H9 (cell line): ENCODE results near the gene DNAJC15. TPM values are rescaled to one million over a fixed set of nuclear protein-coding genes. Genes with fewer than 3 reads are reported as not detected.

Source experiments
- DNase-seq: peaks from one replicate; pipeline ENCODE4 v3.0.0-alpha.2; 2017
- H2AFZ ChIP-seq: one replicate; pipeline ENCODE4 v1.6.1; 2013; ENCODE audit warnings: mild to moderate bottlenecking, low read length, control low read depth, moderate library complexity
- H2AK5ac ChIP-seq: 2 replicates; pipeline ENCODE4 v1.6.1; 2013; ENCODE audit warnings: low read length, control low read depth, mixed read lengths; ENCODE audit not compliant: insufficient read length
- H2BK120ac ChIP-seq: one replicate; pipeline ENCODE4 v1.6.1; 2013; ENCODE audit warnings: low read depth, mild to moderate bottlenecking, low read length, control low read depth, inconsistent platforms; ENCODE audit not compliant: poor library complexity, severe bottlenecking
- H2BK12ac ChIP-seq: 2 replicates; pipeline ENCODE4 v1.6.1; 2013; ENCODE audit warnings: low read length, control low read depth, mixed read lengths, low read depth; ENCODE audit not compliant: insufficient read length
- H2BK15ac ChIP-seq: 2 replicates; pipeline ENCODE4 v1.6.1; 2013; ENCODE audit warnings: low read depth, low read length, control low read depth
- H2BK20ac ChIP-seq: one replicate; pipeline ENCODE4 v1.6.1; 2013; ENCODE audit warnings: low read depth, mild to moderate bottlenecking, low read length, control low read depth, inconsistent platforms; ENCODE audit not compliant: poor library complexity, severe bottlenecking
- H2BK5ac ChIP-seq: 2 replicates; pipeline ENCODE4 v1.6.1; 2013; ENCODE audit warnings: low read length, control low read depth, mixed read lengths; ENCODE audit not compliant: insufficient read length
- H3K14ac ChIP-seq: 2 replicates; pipeline ENCODE4 v1.6.1; 2013; ENCODE audit warnings: low read length, control low read depth; ENCODE audit not compliant: insufficient read depth
- H3K18ac ChIP-seq: 2 replicates; pipeline ENCODE4 v1.6.1; 2013; ENCODE audit warnings: low read depth, mild to moderate bottlenecking, mixed read lengths, low read length, control low read depth; ENCODE audit not compliant: insufficient read length
- H3K23ac ChIP-seq: 2 replicates; pipeline ENCODE4 v1.6.1; 2013; ENCODE audit warnings: low read length, control low read depth, mixed read lengths, low read depth; ENCODE audit not compliant: insufficient read length
- H3K23me2 ChIP-seq: 2 replicates; pipeline ENCODE4 v1.6.1; 2013; ENCODE audit warnings: low read depth, mild to moderate bottlenecking, mixed read lengths, low read length, control low read depth; ENCODE audit not compliant: insufficient read length, poor library complexity, severe bottlenecking
- H3K27ac ChIP-seq: 2 replicates; pipeline ENCODE4 v1.5.1; 2013; ENCODE audit warnings: low read length, control low read depth, mixed read lengths, low read depth; ENCODE audit not compliant: insufficient read length
- H3K27me3 ChIP-seq: 2 replicates; pipeline ENCODE4 v1.6.1; 2013; ENCODE audit warnings: low read length, control low read depth, inconsistent platforms; ENCODE audit not compliant: insufficient read depth
- H3K4ac ChIP-seq: 2 replicates; pipeline ENCODE4 v1.6.1; 2013; ENCODE audit warnings: low read depth, mild to moderate bottlenecking, control low read depth, inconsistent platforms, low read length, moderate library complexity
- H3K4me1 ChIP-seq: 2 replicates; pipeline ENCODE4 v1.6.1; 2013; ENCODE audit warnings: low read length, control low read depth, inconsistent platforms; ENCODE audit not compliant: insufficient read depth
- H3K4me2 ChIP-seq: 2 replicates; pipeline ENCODE4 v1.6.1; 2013; ENCODE audit warnings: low read length, control low read depth, mixed read lengths; ENCODE audit not compliant: insufficient read length, insufficient read depth
- H3K56ac ChIP-seq: 2 replicates; pipeline ENCODE4 v1.6.1; 2013; ENCODE audit warnings: low read depth, mild to moderate bottlenecking, mixed read lengths, low read length, control low read depth; ENCODE audit not compliant: insufficient read length
- H3K79me1 ChIP-seq: 2 replicates; pipeline ENCODE4 v1.6.1; 2013; ENCODE audit warnings: low read depth, mild to moderate bottlenecking, moderate library complexity, low read length, control low read depth, inconsistent platforms; ENCODE audit not compliant: insufficient read depth, poor library complexity, severe bottlenecking
- H3K79me2 ChIP-seq: 2 replicates; pipeline ENCODE4 v1.6.1; 2013; ENCODE audit warnings: low read length, control low read depth, inconsistent platforms; ENCODE audit not compliant: insufficient read depth
- H3K9ac ChIP-seq: 2 replicates; pipeline ENCODE4 v1.6.1; 2013; ENCODE audit warnings: low read length, control low read depth, mixed read lengths; ENCODE audit not compliant: insufficient read length; ENCODE audit errors: extremely low read depth
- H3K9me3 ChIP-seq: one replicate; pipeline ENCODE4 v1.6.1; 2013; ENCODE audit warnings: low read depth, low read length, inconsistent platforms; ENCODE audit not compliant: control insufficient read depth
- H3T11ph ChIP-seq: one replicate; pipeline ENCODE4 v1.6.1; 2013; ENCODE audit warnings: mild to moderate bottlenecking, low read length, control low read depth, inconsistent platforms
- H4K20me1 ChIP-seq: one replicate; pipeline ENCODE4 v1.6.1; 2013; ENCODE audit not compliant: control insufficient read depth, insufficient read length, insufficient read depth
- H4K5ac ChIP-seq: 2 replicates; pipeline ENCODE4 v1.6.1; 2013; ENCODE audit warnings: low read depth, mild to moderate bottlenecking, mixed read lengths, low read length, control low read depth; ENCODE audit not compliant: insufficient read length
- H4K8ac ChIP-seq: replicated peaks from 2 replicates; pipeline ENCODE4 v1.6.1; 2013; ENCODE audit warnings: low read length, control low read depth, mixed read lengths, low read depth; ENCODE audit not compliant: insufficient read length
- H4K91ac ChIP-seq: 2 replicates; pipeline ENCODE4 v1.6.1; 2013; ENCODE audit warnings: low read depth, mild to moderate bottlenecking, moderate library complexity, mixed read lengths, low read length, control low read depth; ENCODE audit not compliant: insufficient read length
- H3K27ac Mint-ChIP-seq, 3 experiments: 2 replicates in 2 of 3; 3 replicates in 1 of 3; pipeline ENCODE4 v1.8.0; 2020 to 2021; ENCODE audit warnings: mixed read lengths in 3 of 3, mild to moderate bottlenecking in 1 of 3, moderate library complexity in 1 of 3
- H3K27me3 Mint-ChIP-seq: 2 replicates; pipeline ENCODE4 v1.8.0; 2021; ENCODE audit warnings: low read depth, mild to moderate bottlenecking, moderate library complexity, mixed read lengths
- H3K36me3 Mint-ChIP-seq, 3 experiments: 2 replicates in 2 of 3; 3 replicates in 1 of 3; pipeline ENCODE4 v1.8.0; 2020 to 2021; ENCODE audit warnings: low read depth in 3 of 3, mixed read lengths in 3 of 3; ENCODE audit not compliant: insufficient read depth in 1 of 3
- H3K4me1 Mint-ChIP-seq, 2 experiments: 2 replicates each; pipeline ENCODE4 v1.8.0; 2020; ENCODE audit warnings: mixed read lengths in 2 of 2
- H3K4me3 Mint-ChIP-seq, 2 experiments: 2 replicates in 1 of 2; 3 replicates in 1 of 2; pipeline ENCODE4 v1.8.0; 2020 to 2021; ENCODE audit warnings: mild to moderate bottlenecking in 2 of 2, mixed read lengths in 2 of 2, moderate library complexity in 1 of 2
- H3K9me3 Mint-ChIP-seq, 2 experiments: 2 replicates in 1 of 2; 3 replicates in 1 of 2; pipeline ENCODE4 v1.8.0; 2020; ENCODE audit warnings: mild to moderate bottlenecking in 2 of 2, mixed read lengths in 2 of 2, moderate library complexity in 1 of 2
- CTCF ChIP-seq: fragments of 200-600 bp; sonication (generic); conservative IDR thresholded peaks from 3 replicates; pipeline ENCODE4 v1.8.0; 2021; ENCODE audit warnings: antibody characterized with exemption, mild to moderate bottlenecking
- WGBS: extraction: QIAGEN DNeasy Blood & Tissue Kit; methylation state at CpG from one replicate; pipeline ENCODE4 v1.1.7; 2013; ENCODE audit warnings: missing lambda C conversion rate, low lambda C conversion rate, mixed read lengths; ENCODE audit not compliant: insufficient read length; ENCODE audit errors: extremely low coverage; 5-methylcytosine and 5-hydroxymethylcytosine counted together
- total RNA-seq: library from RNA; stranded (reverse); gene quantifications from 2 replicates; pipeline ENCODE4 v1.2.1, GENCODE V29; 2021

DNAJC15 gene
- total RNA-seq, 1 experiment from 2014 or later: 13.4 TPM

- Histone ChIP-seq H4K20me1 (no peaks in the 10 kb centered on the region), H2BK5ac (no peak overlapping the region), H2BK120ac (no peak overlapping the region), H2AK5ac (no peak overlapping the region), H3K23ac (no peak overlapping the region), H3K14ac (no peak overlapping the region), H2BK15ac (no peak overlapping the region), H3K27ac (no peak overlapping the region), H2BK12ac (no peak overlapping the region), H3K23me2 (peaks cover 3% of the 10 kb centered on the region), H2BK20ac (peak overlapping the region; percentile 6), H3K4ac (no peak overlapping the region; the same call in 1 of the 2 replicates), H4K5ac (no peak overlapping the region), H3K56ac (no peak overlapping the region), H3K4me1 (peaks cover 11% of the 10 kb centered on the region; the same call in 1 of the 2 replicates), H4K8ac (no peak overlapping the region), H3K4me2 (no peak overlapping the region), H3K9ac (no peak overlapping the region), H4K91ac (no peak overlapping the region), H3K18ac (no peak overlapping the region), H3K9me3 (no peaks in the 10 kb centered on the region), H3T11ph (no peak overlapping the region), H3K79me2 (no peaks in the 10 kb centered on the region; the same call in 1 of the 2 replicates), H3K27me3 (no peaks in the 10 kb centered on the region), H3K79me1 (no peaks in the 10 kb centered on the region), H2AFZ (no peak overlapping the region)
- peak; percentile 45 for DNase-seq
- Mint-ChIP-seq H3K4me3 (no peak overlapping the region), H3K27me3 (peaks cover 4% of the 10 kb centered on the region), H3K9me3 (peaks cover 0 to 6% of the 10 kb centered on the region in 2 experiments; a peak in 4 of 5 replicates), H3K36me3 (peaks cover 7 to 15% (median 11%) of the 10 kb centered on the region in 3 experiments), H3K27ac (peak overlapping the region in 1 of 3 experiments; percentile 76; a peak in 2 of 7 replicates), H3K4me1 (peaks cover 55% of the 10 kb centered on the region in 2 experiments)
- WGBS: no CpG with 5 or more reads among the region's 1 CpG
- no peak for TF ChIP-seq CTCF
These were observed 34.9 kb downstream of the DNAJC15 start for GRCh38 chr13:43058318-43058674.
